ENCODE data around the gene COLQ.
A peak's percentile ranks its signal among the peaks of the same experiment; 100 is the strongest.
"Not testable (repeated sequence)": the region's sequence is repeated elsewhere in the genome, so short reads cannot be mapped to it uniquely, and the experiment has no call there.

Gene COLQ

DNA sequence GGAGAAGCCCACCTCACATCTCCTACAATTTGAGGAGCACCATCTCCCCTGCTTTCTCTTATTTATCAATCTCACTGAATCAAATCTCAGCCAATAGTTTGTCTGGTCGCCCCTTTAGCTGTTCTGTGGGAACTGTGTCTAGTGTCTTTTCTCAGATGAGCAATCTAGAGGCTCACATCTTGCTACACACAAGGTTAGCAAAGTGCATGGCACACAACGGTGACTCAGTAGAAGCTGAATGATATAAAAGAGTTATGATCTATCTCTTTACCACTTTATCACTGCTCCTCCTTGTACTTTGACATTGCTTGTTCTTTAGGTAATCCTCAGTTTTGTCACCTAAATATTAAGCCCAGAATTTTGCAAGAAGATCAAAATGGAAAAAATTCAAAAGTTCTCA lies 16.8 kb upstream of the COLQ start:
- Histone ChIP-seq H2BK120ac (ENCODE audit: insufficient read depth, low read length, poor library complexity) (no peak overlapping the region), H3K79me2 (ENCODE audit: control insufficient read depth, insufficient read depth, low read length, poor library complexity) (no peaks in the 10 kb centered on the region), H3K9me3 (ENCODE audit: insufficient read depth, low read depth, low read length) (no peaks in the 10 kb centered on the region), H3K4me3 (ENCODE audit: low read depth, low read length) (no peak overlapping the region), H2AK5ac (ENCODE audit: low read length) (no peak overlapping the region), H3K27me3 (ENCODE audit: insufficient read depth, low read length) (no peaks in the 10 kb centered on the region), H3K4ac (ENCODE audit: low read depth, low read length) (no peak overlapping the region), H3K14ac (ENCODE audit: low read length) (no peak overlapping the region), H3K4me1 (ENCODE audit: control insufficient read depth in 1 of 2, insufficient read depth in 2 of 2, low read length in 2 of 2) (peaks cover 2 to 3% of the 10 kb centered on the region in 2 experiments), H3K23ac (ENCODE audit: low read length) (no peak overlapping the region), H3K9ac (ENCODE audit: low read length) (no peak overlapping the region), H4K12ac (ENCODE audit: low read depth, low read length) (no peak overlapping the region), H3K27ac (ENCODE audit: low read depth, low read length) (no peak overlapping the region), H4K8ac (ENCODE audit: low read depth, low read length) (no peak overlapping the region), H3K18ac (ENCODE audit: low read length) (no peak overlapping the region), H2BK5ac (ENCODE audit: low read depth, low read length, poor library complexity) (no peak overlapping the region), H4K91ac (ENCODE audit: low read depth, low read length) (no peak overlapping the region), H3K4me2 (ENCODE audit: low read length) (no peak overlapping the region), H2BK12ac (ENCODE audit: low read length) (no peak overlapping the region), H3K36me3 (ENCODE audit: control insufficient read depth in 1 of 2, insufficient read depth in 2 of 2, low read length in 2 of 2) (no peaks in the 10 kb centered on the region), H2AFZ (ENCODE audit: insufficient read depth, low read length, poor library complexity) (no peak overlapping the region), H3K79me1 (ENCODE audit: low read length) (no peaks in the 10 kb centered on the region)
- WGBS (ENCODE audit: extremely low coverage, insufficient coverage, insufficient read length) = no CpG with 5 or more reads among the region's 2 CpGs
- no peak for DNase-seq

DNA sequence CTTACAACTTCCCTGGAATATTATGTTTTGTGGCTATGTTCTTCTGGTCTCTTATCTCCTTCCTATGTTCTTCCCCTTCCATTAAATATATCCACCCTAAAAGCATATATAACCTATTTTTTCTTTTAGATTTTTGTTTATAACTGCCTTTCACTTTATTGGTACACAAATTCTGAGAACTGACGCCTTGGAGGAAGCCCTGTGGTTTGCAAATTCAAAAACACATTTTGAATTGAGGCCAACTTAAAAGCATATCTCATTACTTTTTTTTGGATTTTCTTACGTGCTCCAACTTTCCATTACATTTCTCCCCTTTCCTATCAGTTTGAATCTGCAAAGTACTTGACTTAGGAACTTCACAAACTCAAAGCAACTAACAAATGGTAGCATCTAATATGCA lies 15.3 kb upstream of the COLQ start:
- H3K4ac ChIP-seq (ENCODE audit: low read depth, low read length) = no peak overlapping the region
- no peak overlapping the region for H4K12ac ChIP-seq (ENCODE audit: low read depth, low read length)
- no peak overlapping the region for H3K23ac ChIP-seq (ENCODE audit: low read length)
- no peaks in the 10 kb centered on the region for H3K79me2 ChIP-seq (ENCODE audit: control insufficient read depth, insufficient read depth, low read length, poor library complexity)
- H4K8ac ChIP-seq (ENCODE audit: low read depth, low read length) = no peak overlapping the region
- no peak overlapping the region for H2BK5ac ChIP-seq (ENCODE audit: low read depth, low read length, poor library complexity)
- no peak overlapping the region for H3K9ac ChIP-seq (ENCODE audit: low read length)
- H2BK12ac ChIP-seq (ENCODE audit: low read length) = no peak overlapping the region
- no peak overlapping the region for H3K4me3 ChIP-seq (ENCODE audit: low read depth, low read length)
- no peak for DNase-seq
- no peak overlapping the region for H2BK120ac ChIP-seq (ENCODE audit: insufficient read depth, low read length, poor library complexity)
- no peak overlapping the region for H2AFZ ChIP-seq (ENCODE audit: insufficient read depth, low read length, poor library complexity)
- H3K79me1 ChIP-seq (ENCODE audit: low read length) = no peaks in the 10 kb centered on the region
- no peaks in the 10 kb centered on the region for H3K9me3 ChIP-seq (ENCODE audit: insufficient read depth, low read depth, low read length)
- H3K18ac ChIP-seq (ENCODE audit: low read length) = no peak overlapping the region
- no peak overlapping the region for H2AK5ac ChIP-seq (ENCODE audit: low read length)
- no CpG with 5 or more reads among the region's 2 CpGs for WGBS (ENCODE audit: extremely low coverage, insufficient coverage, insufficient read length)
- no peaks in the 10 kb centered on the region for H3K36me3 ChIP-seq (ENCODE audit: control insufficient read depth in 1 of 2, insufficient read depth in 2 of 2, low read length in 2 of 2)
- no peak overlapping the region for H3K14ac ChIP-seq (ENCODE audit: low read length)
- H4K91ac ChIP-seq (ENCODE audit: low read depth, low read length) = no peak overlapping the region
- H3K4me2 ChIP-seq (ENCODE audit: low read length) = no peak overlapping the region
- no peak overlapping the region for H3K27ac ChIP-seq (ENCODE audit: low read depth, low read length)
- H3K27me3 ChIP-seq (ENCODE audit: insufficient read depth, low read length) = no peaks in the 10 kb centered on the region
- H3K4me1 ChIP-seq (ENCODE audit: control insufficient read depth in 1 of 2, insufficient read depth in 2 of 2, low read length in 2 of 2) = peaks cover 2 to 6% of the 10 kb centered on the region in 2 experiments

DNA sequence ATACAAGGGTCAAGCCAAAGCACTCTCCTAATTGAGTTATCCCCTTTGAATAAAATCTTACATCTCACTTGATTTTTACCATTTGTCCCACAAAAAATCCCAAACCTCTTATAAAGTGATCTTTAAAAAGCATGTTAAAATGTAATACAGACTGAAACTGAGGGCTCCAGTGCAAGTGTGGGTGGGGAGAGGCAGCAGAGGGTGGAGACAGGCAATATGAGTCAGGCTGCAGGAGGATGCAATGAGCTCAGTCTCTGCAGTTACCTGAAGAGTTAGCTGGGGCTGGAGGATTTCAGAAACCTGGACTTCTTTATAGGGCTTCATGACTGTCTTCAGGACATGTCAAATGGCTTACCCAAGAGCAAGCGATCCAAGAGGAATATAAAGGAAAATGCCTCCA lies 14.2 kb upstream of the COLQ start:
- no peak overlapping the region for H3K27ac ChIP-seq (ENCODE audit: low read depth, low read length)
- no peak overlapping the region for H4K12ac ChIP-seq (ENCODE audit: low read depth, low read length)
- DNase-seq = peak in 1 of 2 donors; percentile 31
- H3K4me3 ChIP-seq (ENCODE audit: low read depth, low read length) = no peak overlapping the region
- H3K4me1 ChIP-seq (ENCODE audit: control insufficient read depth in 1 of 2, insufficient read depth in 2 of 2, low read length in 2 of 2) = peaks cover 2 to 6% of the 10 kb centered on the region in 2 experiments
- no peak overlapping the region for H2BK5ac ChIP-seq (ENCODE audit: low read depth, low read length, poor library complexity)
- no peak overlapping the region for H3K4ac ChIP-seq (ENCODE audit: low read depth, low read length)
- H3K4me2 ChIP-seq (ENCODE audit: low read length) = no peak overlapping the region
- no peaks in the 10 kb centered on the region for H3K79me2 ChIP-seq (ENCODE audit: control insufficient read depth, insufficient read depth, low read length, poor library complexity)
- no peak overlapping the region for H4K8ac ChIP-seq (ENCODE audit: low read depth, low read length)
- no peak overlapping the region for H3K9ac ChIP-seq (ENCODE audit: low read length)
- H3K9me3 ChIP-seq (ENCODE audit: insufficient read depth, low read depth, low read length) = no peaks in the 10 kb centered on the region
- H2BK12ac ChIP-seq (ENCODE audit: low read length) = no peak overlapping the region
- H3K27me3 ChIP-seq (ENCODE audit: insufficient read depth, low read length) = no peaks in the 10 kb centered on the region
- H3K18ac ChIP-seq (ENCODE audit: low read length) = no peak overlapping the region
- no CpG with 5 or more reads among the region's 1 CpG for WGBS (ENCODE audit: extremely low coverage, insufficient coverage, insufficient read length)
- no peak overlapping the region for H2AFZ ChIP-seq (ENCODE audit: insufficient read depth, low read length, poor library complexity)
- no peak overlapping the region for H4K91ac ChIP-seq (ENCODE audit: low read depth, low read length)
- no peak overlapping the region for H2AK5ac ChIP-seq (ENCODE audit: low read length)
- no peaks in the 10 kb centered on the region for H3K36me3 ChIP-seq (ENCODE audit: control insufficient read depth in 1 of 2, insufficient read depth in 2 of 2, low read length in 2 of 2)
- H2BK120ac ChIP-seq (ENCODE audit: insufficient read depth, low read length, poor library complexity) = no peak overlapping the region
- H3K23ac ChIP-seq (ENCODE audit: low read length) = no peak overlapping the region
- no peak overlapping the region for H3K14ac ChIP-seq (ENCODE audit: low read length)
- no peaks in the 10 kb centered on the region for H3K79me1 ChIP-seq (ENCODE audit: low read length)

DNA sequence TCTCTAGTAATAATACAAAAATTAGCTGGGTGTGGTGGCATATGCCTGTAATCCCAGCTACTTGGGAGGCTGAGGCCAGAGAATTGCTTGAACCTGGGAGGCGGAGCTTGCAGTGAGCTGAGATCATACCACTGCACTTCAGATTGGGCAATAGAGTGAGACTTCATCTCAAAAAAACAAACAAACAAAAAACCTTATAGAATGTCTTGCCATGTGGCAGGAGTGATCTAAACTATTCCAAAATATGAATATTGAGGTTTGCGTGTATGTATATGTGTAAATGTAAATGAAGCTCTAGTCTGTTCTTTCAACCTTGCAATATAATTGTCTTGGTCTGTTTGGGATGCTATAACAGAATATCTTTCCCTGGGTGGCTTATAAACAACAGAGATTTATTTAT lies 11.1 kb upstream of the COLQ start:
- not testable (repeated sequence) for H2AK5ac ChIP-seq (ENCODE audit: low read length); H2BK5ac ChIP-seq (ENCODE audit: low read depth, low read length, poor library complexity); H3K36me3 ChIP-seq (ENCODE audit: control insufficient read depth in 1 of 2, insufficient read depth in 2 of 2, low read length in 2 of 2); H3K4me1 ChIP-seq (ENCODE audit: control insufficient read depth in 1 of 2, insufficient read depth in 2 of 2, low read length in 2 of 2); H4K8ac ChIP-seq (ENCODE audit: low read depth, low read length); H3K79me2 ChIP-seq (ENCODE audit: control insufficient read depth, insufficient read depth, low read length, poor library complexity); H2BK120ac ChIP-seq (ENCODE audit: insufficient read depth, low read length, poor library complexity); H2BK12ac ChIP-seq (ENCODE audit: low read length); DNase-seq; H3K9ac ChIP-seq (ENCODE audit: low read length); H4K91ac ChIP-seq (ENCODE audit: low read depth, low read length); H3K27me3 ChIP-seq (ENCODE audit: insufficient read depth, low read length); H3K79me1 ChIP-seq (ENCODE audit: low read length); H4K12ac ChIP-seq (ENCODE audit: low read depth, low read length); H3K4ac ChIP-seq (ENCODE audit: low read depth, low read length); H3K4me2 ChIP-seq (ENCODE audit: low read length); H3K18ac ChIP-seq (ENCODE audit: low read length); H3K14ac ChIP-seq (ENCODE audit: low read length); H3K9me3 ChIP-seq (ENCODE audit: insufficient read depth, low read depth, low read length); H3K4me3 ChIP-seq (ENCODE audit: low read depth, low read length); H2AFZ ChIP-seq (ENCODE audit: insufficient read depth, low read length, poor library complexity); H3K23ac ChIP-seq (ENCODE audit: low read length); H3K27ac ChIP-seq (ENCODE audit: low read depth, low read length)
- WGBS (ENCODE audit: extremely low coverage, insufficient coverage, insufficient read length) = no CpG with 5 or more reads among the region's 2 CpGs
